Measurements from ENCODE around the gene EOMES. TPM values are rescaled to one million over a fixed set of nuclear protein-coding genes. Genes with fewer than 3 reads are reported as not detected.

Gene EOMES
- total RNA-seq, 4 donors from 2014 or later = 0.22 to 1.7 (median 0.69) TPM

GRCh38 chr3:27730774-27731659 lies 8.9 kb upstream of the EOMES start:
- peaks cover 0 to 33% (median 15%) of the 10 kb centered on the region in 4 donors for H3K4me1 ChIP-seq
- no peak overlapping the region for H3K4me3 ChIP-seq
- peaks cover 0 to 57% of the 10 kb centered on the region in 2 donors for H3K27me3 ChIP-seq
- TF ChIP-seq POLR2A (IDR thresholded peaks at IDR 0.05) (no peak), EP300 (IDR thresholded peaks at IDR 0.05) (no peak), CTCF (IDR thresholded peaks at IDR 0.05) (no peak)
- WGBS, 2 donors = 6% methylated on average over 30 to 31 of the region's 31 CpGs
- no peaks in the 10 kb centered on the region for H3K9me3 ChIP-seq
- no peaks in the 10 kb centered on the region for H3K36me3 ChIP-seq
- H3K27ac ChIP-seq = no peak overlapping the region
- DNase-seq (ENCODE audit: low spot score in 2 of 2) = no peak

GRCh38 chr3:27729748-27730611 lies 7.9 kb upstream of the EOMES start:
- Histone ChIP-seq H3K4me3 (peak overlapping the region in 2 of 4 donors; percentile 8 to 40), H3K27me3 (peaks cover 0 to 67% of the 10 kb centered on the region in 2 donors), H3K9me3 (no peaks in the 10 kb centered on the region), H3K36me3 (no peaks in the 10 kb centered on the region), H3K27ac (no peak overlapping the region), H3K4me1 (peaks cover 0 to 33% (median 15%) of the 10 kb centered on the region in 4 donors)
- no peak for TF ChIP-seq POLR2A (IDR thresholded peaks at IDR 0.05)
- no peak for TF ChIP-seq EP300 (IDR thresholded peaks at IDR 0.05)
- no peak for TF ChIP-seq CTCF (IDR thresholded peaks at IDR 0.05)
- 2 to 4% methylated on average over 32 to 41 of the region's 41 CpGs for WGBS, 2 donors
- DNase-seq (ENCODE audit: low spot score in 2 of 2) = no peak

GRCh38 chr3:27729325-27729724 lies 7.2 kb upstream of the EOMES start:
- no peak for DNase-seq (ENCODE audit: low spot score in 2 of 2)
- no peak for TF ChIP-seq EP300 (IDR thresholded peaks at IDR 0.05)
- TF ChIP-seq CTCF (IDR thresholded peaks at IDR 0.05) = no peak
- no peak for TF ChIP-seq POLR2A (IDR thresholded peaks at IDR 0.05)
- no peak overlapping the region for H3K4me3 ChIP-seq
- no peaks in the 10 kb centered on the region for H3K36me3 ChIP-seq
- no peak overlapping the region for H3K27ac ChIP-seq
- peaks cover 0 to 39% (median 15%) of the 10 kb centered on the region in 4 donors for H3K4me1 ChIP-seq
- no peaks in the 10 kb centered on the region for H3K9me3 ChIP-seq
- 8 to 15% methylated on average over 12 of the region's 12 CpGs for WGBS, 2 donors
- peaks cover 0 to 74% of the 10 kb centered on the region in 2 donors for H3K27me3 ChIP-seq

- Histone ChIP-seq H3K4me1 (peaks cover 0 to 48% (median 17%) of the 10 kb centered on the region in 4 donors), H3K4me3 (no peak overlapping the region), H3K27ac (no peak overlapping the region), H3K27me3 (peaks cover 0 to 82% of the 10 kb centered on the region in 2 donors), H3K36me3 (no peaks in the 10 kb centered on the region), H3K9me3 (no peaks in the 10 kb centered on the region)
- WGBS, 2 donors = 4% methylated on average over 35 of the region's 35 CpGs
- TF ChIP-seq CTCF (IDR thresholded peaks at IDR 0.05) = peak in 1 of 5 experiments; percentile 13
- TF ChIP-seq EP300 (IDR thresholded peaks at IDR 0.05) = no peak
- DNase-seq (ENCODE audit: low spot score in 2 of 2) = no peak
Observed at GRCh38 chr3:27728195-27729087, 6.3 kb upstream of the EOMES start.
